ENCODE measurements around the gene TMEM14B. TPM values are rescaled to one million over a fixed set of nuclear protein-coding genes. Genes with fewer than 3 reads are reported as not detected.

Gene TMEM14B
- polyA plus RNA-seq, 2 of the 4 experiments (the other 2 are of a cell fraction), result 121 to 177 TPM

DNA sequence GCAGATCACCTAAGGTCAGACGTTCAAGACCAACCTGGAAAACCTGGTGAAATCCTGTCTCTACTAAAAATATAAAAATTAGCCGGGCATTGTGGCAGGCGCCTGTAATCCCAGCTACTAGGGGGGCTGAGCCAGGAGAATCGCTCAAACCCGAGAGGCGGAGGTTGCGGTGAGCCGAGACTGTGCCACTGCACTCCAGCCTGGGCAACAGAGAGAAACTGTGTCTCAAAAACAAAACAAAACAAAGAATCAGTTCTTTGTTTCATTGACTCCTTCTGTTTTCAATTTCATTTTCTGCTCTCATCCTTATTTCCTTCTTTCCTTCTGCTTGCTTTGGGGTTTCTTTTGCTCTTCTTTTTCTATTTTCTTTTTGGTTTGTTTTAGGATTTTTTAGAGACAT, 33.6 kb upstream of the TMEM14B start:
- ChIA-PET CTCF (interaction anchor here (0.7 kb wide), 1 partner anchor 89 kb away, joined by 3 read pairs; no protein-coding TSS in a partner anchor), POLR2A (no interaction called here)

DNA sequence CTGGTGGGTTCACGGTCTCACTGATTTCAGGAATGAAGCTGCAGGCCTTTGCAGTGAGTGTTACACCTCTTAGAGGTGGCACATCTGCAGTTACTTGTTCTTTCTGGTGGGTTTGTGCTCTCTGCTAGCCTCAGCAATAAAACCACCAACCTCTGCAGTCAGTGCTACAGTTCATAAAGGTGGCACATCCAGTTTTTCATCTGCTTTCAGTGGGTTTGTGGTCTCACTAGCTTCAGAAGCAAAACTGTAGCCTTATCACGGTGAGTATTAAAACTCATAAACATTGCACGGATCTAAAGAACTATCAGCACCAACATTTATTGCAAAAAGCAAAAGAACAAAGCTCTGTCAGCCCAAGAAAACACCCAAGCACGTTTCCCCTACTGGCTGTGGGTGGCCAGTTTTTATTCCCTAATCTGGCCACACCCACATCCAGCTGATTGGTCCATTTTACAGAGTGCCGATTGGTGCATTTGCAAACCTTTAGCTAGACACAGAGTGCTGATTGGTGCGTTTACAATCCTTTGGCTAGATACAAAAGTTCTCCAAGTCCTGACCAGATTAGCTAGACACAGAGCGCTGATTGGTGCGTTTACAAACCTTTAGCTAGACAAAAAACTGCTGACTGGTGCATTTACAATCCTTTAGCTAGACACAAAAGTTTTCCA, 28.2 kb upstream of the TMEM14B start:
- ChIA-PET CTCF (interaction anchor here (0.6 to 1.3 kb wide), 2 partner anchors 24 to 209 kb away, joined by 3 to 4 read pairs; no protein-coding TSS in a partner anchor), POLR2A (interaction anchor here (1.7 kb wide), 1 partner anchor 25 kb away, joined by 4 read pairs; the partner anchor contains the start of genes C6orf52 and PAK1IP1)
- Histone ChIP-seq H3K9me3 (peaks cover 6% of the 10 kb centered on the region; the same call in 1 of the 3 replicates), H3K4me2 (no peak overlapping the region), H3K27ac (no peak overlapping the region), H3K4me3 (no peak overlapping the region), H3K4me1 (peaks cover 16% of the 10 kb centered on the region)
- TF ChIP-seq MAZ (IDR thresholded peaks at IDR 0.05; ENCODE audit: borderline replicate concordance, low read depth, low read length) (no peak), MAFK (IDR thresholded peaks at IDR 0.05; ENCODE audit: partially characterized antibody) (peak; percentile 90)
- ATAC-seq, result no peak
- DNase-seq (ENCODE audit: low read depth in 1 of 2, low spot score in 1 of 2), result no peak
- no peak for FAIRE-seq
- WGBS (ENCODE audit: missing lambda C conversion rate), result 88% methylated on average over 8 of the region's 8 CpGs

More for the DNA sequence above, 33.6 kb upstream of the TMEM14B start:
- no peak overlapping the region for H3K4me2 ChIP-seq
- peaks cover 6% of the 10 kb centered on the region; the same call in 1 of the 3 replicates for H3K9me3 ChIP-seq
- no peak for ATAC-seq
- no peak for FAIRE-seq
- TF ChIP-seq NR3C1 (IDR thresholded peaks at IDR 0.05) (no peak), ZFP36 (IDR thresholded peaks at IDR 0.05; ENCODE audit: borderline replicate concordance, partially characterized antibody) (no peak), POLR2AphosphoS2 (conservative IDR thresholded peaks at IDR 0.05; ENCODE audit: low read length) (no peak), CHD2 (IDR thresholded peaks at IDR 0.05; ENCODE audit: low read length, partially characterized antibody) (no peak), ZNF302 (CRISPR knock-in tag; IDR thresholded peaks at IDR 0.05) (no peak), RNF2 (IDR thresholded peaks at IDR 0.05; ENCODE audit: borderline replicate concordance, low read depth) (no peak), RAD21 (conservative IDR thresholded peaks at IDR 0.05 in 1 of 2, IDR thresholded peaks at IDR 0.05 in 1 of 2) (no peak)
- no peak overlapping the region for H3K4me3 ChIP-seq
- H3K4me1 ChIP-seq, result no peaks in the 10 kb centered on the region
- 84% methylated on average over 8 of the region's 8 CpGs for WGBS (ENCODE audit: missing lambda C conversion rate)
- H3K27ac ChIP-seq, result no peak overlapping the region
- no peak for DNase-seq (ENCODE audit: low read depth in 1 of 2, low spot score in 1 of 2)

DNA sequence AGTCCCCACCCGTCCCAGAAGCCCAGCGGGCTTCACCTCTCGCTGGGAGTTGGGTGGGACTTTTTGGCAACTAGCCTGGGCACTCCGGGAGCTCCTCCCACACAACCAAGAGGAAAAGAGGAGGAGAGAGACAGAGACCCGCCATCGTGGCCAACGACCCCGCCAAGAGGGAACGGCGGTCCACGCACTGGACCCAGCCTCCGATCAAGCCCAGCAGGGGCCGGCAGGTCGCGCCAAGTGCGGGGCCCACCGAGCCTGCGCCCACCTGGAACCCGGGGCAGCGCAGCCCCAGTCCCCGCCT, 27.7 kb upstream of the TMEM14B start:
- peaks cover 6% of the 10 kb centered on the region; the same call in 1 of the 3 replicates for H3K9me3 ChIP-seq
- H3K4me2 ChIP-seq, result no peak overlapping the region
- no peak overlapping the region for H3K27ac ChIP-seq
- ATAC-seq (no peak), FAIRE-seq (no peak), DNase-seq (ENCODE audit: low read depth in 1 of 2, low spot score in 1 of 2) (no peak)
- H3K4me3 ChIP-seq, result no peak overlapping the region
- peaks cover 17% of the 10 kb centered on the region for H3K4me1 ChIP-seq
- CTCF ChIA-PET, result interaction anchor here (2.2 kb wide), 1 partner anchor 46 kb away, joined by 5 read pairs; no protein-coding TSS in a partner anchor
- TF ChIP-seq FOSB (CRISPR knock-in tag; IDR thresholded peaks at IDR 0.05), result no peak
- no peak for TF ChIP-seq ZC3H11A (IDR thresholded peaks at IDR 0.05)
- POLR2A ChIA-PET, result interaction anchor here (1.7 kb wide), 1 partner anchor 25 kb away, joined by 4 read pairs; the partner anchor contains the start of genes C6orf52 and PAK1IP1
- WGBS (ENCODE audit: missing lambda C conversion rate), result 98% methylated on average over 14 of the region's 21 CpGs

DNA sequence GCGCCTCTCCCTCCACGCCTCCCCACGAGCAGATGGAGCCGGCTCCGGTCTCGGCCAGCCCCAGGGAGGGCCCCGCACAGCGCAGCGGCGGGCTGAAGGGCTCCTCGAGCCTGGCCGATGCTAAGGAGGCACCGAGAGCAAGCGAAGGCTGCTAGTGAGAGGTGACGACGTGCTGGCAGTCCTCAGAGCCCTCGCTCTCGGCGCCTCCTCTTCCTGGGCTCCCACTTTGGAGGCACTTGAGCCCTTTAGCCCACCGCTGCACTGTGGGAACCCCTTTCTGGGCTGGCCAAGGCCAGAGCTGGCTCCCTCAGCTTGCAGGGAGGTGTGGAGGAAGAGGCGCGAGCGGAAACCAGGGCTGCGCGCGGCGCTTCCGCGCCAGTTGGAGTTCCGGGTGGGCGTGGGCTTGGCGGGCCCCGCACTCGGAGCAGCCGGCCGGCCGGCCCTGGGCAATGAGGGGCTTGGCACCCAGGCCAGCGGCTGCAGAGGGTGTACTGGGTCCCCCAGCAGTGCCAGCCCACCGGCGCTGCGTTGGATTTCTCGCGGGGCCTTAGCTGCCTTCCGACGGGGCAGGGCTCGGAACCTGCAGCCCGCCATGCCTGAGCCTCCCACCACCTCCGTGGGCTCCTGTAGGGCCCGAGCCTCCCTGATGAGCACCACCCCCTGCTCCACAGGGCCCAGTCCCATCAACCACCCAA, 27.2 kb upstream of the TMEM14B start:
- no peak for ATAC-seq
- Histone ChIP-seq H3K4me2 (no peak overlapping the region), H3K27ac (no peak overlapping the region), H3K4me1 (peaks cover 17% of the 10 kb centered on the region), H3K4me3 (no peak overlapping the region), H3K9me3 (peaks cover 6% of the 10 kb centered on the region; the same call in 1 of the 3 replicates)
- TF ChIP-seq, protein P1, sequence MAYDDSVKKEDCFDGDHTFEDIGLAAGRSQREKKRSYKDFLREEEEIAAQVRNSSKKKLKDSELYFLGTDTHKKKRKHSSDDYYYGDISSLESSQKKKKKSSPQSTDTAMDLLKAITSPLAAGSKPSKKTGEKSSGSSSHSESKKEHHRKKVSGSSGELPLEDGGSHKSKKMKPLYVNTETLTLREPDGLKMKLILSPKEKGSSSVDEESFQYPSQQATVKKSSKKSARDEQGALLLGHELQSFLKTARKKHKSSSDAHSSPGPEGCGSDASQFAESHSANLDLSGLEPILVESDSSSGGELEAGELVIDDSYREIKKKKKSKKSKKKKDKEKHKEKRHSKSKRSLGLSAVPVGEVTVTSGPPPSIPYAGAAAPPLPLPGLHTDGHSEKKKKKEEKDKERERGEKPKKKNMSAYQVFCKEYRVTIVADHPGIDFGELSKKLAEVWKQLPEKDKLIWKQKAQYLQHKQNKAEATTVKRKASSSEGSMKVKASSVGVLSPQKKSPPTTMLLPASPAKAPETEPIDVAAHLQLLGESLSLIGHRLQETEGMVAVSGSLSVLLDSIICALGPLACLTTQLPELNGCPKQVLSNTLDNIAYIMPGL (CRISPR knock-in tag; IDR thresholded peaks at IDR 0.05; ENCODE audit: borderline replicate concordance), result no peak
- no peak for TF ChIP-seq ESRRA (IDR thresholded peaks at IDR 0.05; ENCODE audit: borderline replicate concordance, low read length)
- no peak for TF ChIP-seq EHF (CRISPR knock-in tag; IDR thresholded peaks at IDR 0.05)
- no peak for TF ChIP-seq FOSB (CRISPR knock-in tag; IDR thresholded peaks at IDR 0.05)
- no peak for TF ChIP-seq POLR2AphosphoS2 (conservative IDR thresholded peaks at IDR 0.05; ENCODE audit: low read length)
- TF ChIP-seq RFX5 (IDR thresholded peaks at IDR 0.05), result no peak
- TF ChIP-seq HOXB5 (CRISPR knock-in tag; IDR thresholded peaks at IDR 0.05), result no peak
- TF ChIP-seq KDM1A (IDR thresholded peaks at IDR 0.05; ENCODE audit: low read depth), result no peak
- TF ChIP-seq RCOR1 (IDR thresholded peaks at IDR 0.05; ENCODE audit: low read depth, low read length), result no peak
- no peak for TF ChIP-seq CEBPB (IDR thresholded peaks at IDR 0.05)
- no peak for TF ChIP-seq TP53 (CRISPR knock-in tag; IDR thresholded peaks at IDR 0.05)
- no peak for TF ChIP-seq NPAS2 (CRISPR knock-in tag; IDR thresholded peaks at IDR 0.05; ENCODE audit: borderline replicate concordance)
- no peak for TF ChIP-seq SREBF2 (IDR thresholded peaks at IDR 0.05)
- TF ChIP-seq MYC (IDR thresholded peaks at IDR 0.05; ENCODE audit: borderline replicate concordance, low read length), result no peak
- TF ChIP-seq, protein P2, sequence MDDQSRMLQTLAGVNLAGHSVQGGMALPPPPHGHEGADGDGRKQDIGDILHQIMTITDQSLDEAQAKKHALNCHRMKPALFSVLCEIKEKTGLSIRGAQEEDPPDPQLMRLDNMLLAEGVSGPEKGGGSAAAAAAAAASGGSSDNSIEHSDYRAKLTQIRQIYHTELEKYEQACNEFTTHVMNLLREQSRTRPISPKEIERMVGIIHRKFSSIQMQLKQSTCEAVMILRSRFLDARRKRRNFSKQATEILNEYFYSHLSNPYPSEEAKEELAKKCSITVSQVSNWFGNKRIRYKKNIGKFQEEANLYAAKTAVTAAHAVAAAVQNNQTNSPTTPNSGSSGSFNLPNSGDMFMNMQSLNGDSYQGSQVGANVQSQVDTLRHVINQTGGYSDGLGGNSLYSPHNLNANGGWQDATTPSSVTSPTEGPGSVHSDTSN (IDR thresholded peaks at IDR 0.05), result no peak
- no peak for TF ChIP-seq TFCP2L1 (CRISPR knock-in tag; IDR thresholded peaks at IDR 0.05)
- no peak for TF ChIP-seq CBX8 (IDR thresholded peaks at IDR 0.05)
- ChIA-PET CTCF (interaction anchor here (1.2 to 2.2 kb wide), 3 partner anchors 11 to 45 kb away, joined by 4 to 5 read pairs (median 4); no protein-coding TSS in a partner anchor), POLR2A (interaction anchor here (0.5 to 1.7 kb wide), 2 partner anchors 25 to 26 kb away, joined by 3 to 4 read pairs; partner anchors contain the start of genes C6orf52 and PAK1IP1)
- no peak for DNase-seq (ENCODE audit: low read depth in 1 of 2, low spot score in 1 of 2)
- 98% methylated on average over 24 of the region's 49 CpGs for WGBS (ENCODE audit: missing lambda C conversion rate)
- no peak for FAIRE-seq
